Vagina (tissue), 2 donors: ENCODE measurements around the gene RIOK2. TPM values are rescaled to one million over a fixed set of nuclear protein-coding genes. Genes with fewer than 3 reads are reported as not detected.

Experiments used
- DNase-seq, 2 donors: peaks; one replicate each; pipeline ENCODE4 v3.0.0-alpha.2; 2017; ENCODE audit errors: extremely low spot score in 2 of 2
- H3K27ac ChIP-seq: fragments of 200-600 bp; sonication (generic); one replicate; pipeline ENCODE4 v1.5.1; 2019
- H3K27me3 ChIP-seq: fragments of 200-600 bp; sonication (generic); one replicate; pipeline ENCODE4 v1.5.1; 2019
- H3K36me3 ChIP-seq, 2 donors: fragments of 200-600 bp; sonication (generic); one replicate each; pipeline ENCODE4 v1.5.1; 2017 to 2019
- H3K4me1 ChIP-seq: fragments of 200-600 bp; sonication (generic); one replicate; pipeline ENCODE4 v1.5.1; 2019
- H3K4me3 ChIP-seq, 2 donors: fragments of 200-600 bp; sonication (generic); 1 replicate in 1 of 2; 2 replicates in 1 of 2; pipeline ENCODE4 v1.5.1; 2016 to 2019
- H3K9me3 ChIP-seq: fragments of 200-600 bp; sonication (generic); one replicate; pipeline ENCODE4 v1.5.1; 2019
- POLR2A ChIP-seq, 2 donors: fragments of 450-650 bp; IDR thresholded peaks; one replicate each; pipeline ENCODE4 v1.6.1; 2017; ENCODE audit warnings: antibody characterized with exemption in 2 of 2, mild to moderate bottlenecking in 2 of 2, moderate library complexity in 2 of 2
- POLR2AphosphoS5 ChIP-seq, 2 donors: sonication (generic); formaldehyde crosslinking; IDR thresholded peaks; one replicate each; pipeline ENCODE4 v1.9.0; 2017; ENCODE audit warnings: antibody characterized with exemption in 2 of 2, mild to moderate bottlenecking in 2 of 2, low read depth in 1 of 2; ENCODE audit not compliant: insufficient read depth in 1 of 2
- intact Hi-C: fragments of 100-400 bp; cut with DNase I; formaldehyde crosslinking; loops from one replicate; pipeline ENCODE4 v1.15.1; 2023
- total RNA-seq: library from RNA; depleted of rRNA; stranded (reverse); fragments of >200 nt; gene quantifications from one replicate; pipeline ENCODE4 v1.2.3, GENCODE V29; 2016
- TF ChIP-seq, protein P1 (sequence below), 3 experiments: fragments of 450-650 bp in 2 of 3; fragments of 200-600 bp in 1 of 3; sonication (generic) in 1 of 3; IDR thresholded peaks; one replicate each; pipeline ENCODE4 v1.5.1; 2017 to 2019; ENCODE audit warnings: antibody characterized with exemption in 3 of 3, mild to moderate bottlenecking in 2 of 3, moderate library complexity in 2 of 3

RIOK2 gene
- total RNA-seq, 1 donor from 2014 or later = 18.7 TPM

DNA sequence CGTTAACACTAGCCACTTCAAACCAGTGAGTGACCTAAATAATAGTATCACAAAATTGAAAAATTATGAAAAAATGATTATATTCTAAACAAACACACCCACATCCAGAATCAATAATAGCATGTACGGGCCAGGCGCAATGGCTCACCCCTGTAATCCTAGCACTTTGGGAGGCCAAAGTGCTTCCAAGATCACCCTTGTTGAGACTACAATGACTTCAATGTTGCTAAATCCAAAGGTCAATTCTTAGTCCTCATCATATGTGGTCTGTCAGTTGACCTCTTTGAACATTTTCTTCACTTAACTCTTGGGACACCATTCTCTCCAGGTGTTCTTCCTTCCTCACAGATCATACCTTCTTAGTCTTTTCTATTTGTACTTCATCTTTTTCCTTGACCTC is 11.3 kb downstream of the RIOK2 start:
- Histone ChIP-seq H3K27ac (no peak overlapping the region), H3K9me3 (no peaks in the 10 kb centered on the region), H3K36me3 (peaks cover 0 to 73% of the 10 kb centered on the region in 2 donors), H3K4me1 (no peaks in the 10 kb centered on the region), H3K27me3 (no peaks in the 10 kb centered on the region), H3K4me3 (no peak overlapping the region)
- no peak for DNase-seq
- intact Hi-C loops = no loop called here
- TF ChIP-seq POLR2AphosphoS5 (IDR thresholded peaks at IDR 0.05; ENCODE audit: insufficient read depth in 1 of 2, low read depth in 1 of 2) (no peak), POLR2A (IDR thresholded peaks at IDR 0.05) (no peak)
- TF ChIP-seq, protein P1, sequence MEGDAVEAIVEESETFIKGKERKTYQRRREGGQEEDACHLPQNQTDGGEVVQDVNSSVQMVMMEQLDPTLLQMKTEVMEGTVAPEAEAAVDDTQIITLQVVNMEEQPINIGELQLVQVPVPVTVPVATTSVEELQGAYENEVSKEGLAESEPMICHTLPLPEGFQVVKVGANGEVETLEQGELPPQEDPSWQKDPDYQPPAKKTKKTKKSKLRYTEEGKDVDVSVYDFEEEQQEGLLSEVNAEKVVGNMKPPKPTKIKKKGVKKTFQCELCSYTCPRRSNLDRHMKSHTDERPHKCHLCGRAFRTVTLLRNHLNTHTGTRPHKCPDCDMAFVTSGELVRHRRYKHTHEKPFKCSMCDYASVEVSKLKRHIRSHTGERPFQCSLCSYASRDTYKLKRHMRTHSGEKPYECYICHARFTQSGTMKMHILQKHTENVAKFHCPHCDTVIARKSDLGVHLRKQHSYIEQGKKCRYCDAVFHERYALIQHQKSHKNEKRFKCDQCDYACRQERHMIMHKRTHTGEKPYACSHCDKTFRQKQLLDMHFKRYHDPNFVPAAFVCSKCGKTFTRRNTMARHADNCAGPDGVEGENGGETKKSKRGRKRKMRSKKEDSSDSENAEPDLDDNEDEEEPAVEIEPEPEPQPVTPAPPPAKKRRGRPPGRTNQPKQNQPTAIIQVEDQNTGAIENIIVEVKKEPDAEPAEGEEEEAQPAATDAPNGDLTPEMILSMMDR (IDR thresholded peaks at IDR 0.05) = no peak

DNA sequence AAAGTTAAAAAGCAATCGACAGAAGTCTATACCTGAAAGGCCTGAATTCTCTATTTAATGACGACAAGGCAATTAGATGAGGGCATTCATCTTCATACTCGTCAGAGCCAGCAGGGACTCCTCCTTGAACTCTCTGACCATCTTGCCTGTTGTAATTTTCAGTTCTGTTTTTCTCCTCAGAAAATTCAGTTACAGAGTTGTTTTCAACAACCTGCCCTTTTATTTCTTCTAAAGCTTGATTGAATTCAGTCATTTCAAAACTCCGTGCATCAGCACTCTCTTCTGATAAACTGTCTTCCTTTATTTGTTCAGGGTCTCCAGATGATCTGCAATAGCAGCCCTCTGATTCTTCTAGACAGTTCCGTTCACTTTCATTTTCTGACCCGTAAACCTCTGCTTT is 15.6 kb downstream of the RIOK2 start:
- H3K9me3 ChIP-seq = no peaks in the 10 kb centered on the region
- H3K4me1 ChIP-seq = no peaks in the 10 kb centered on the region
- no peak for DNase-seq
- H3K36me3 ChIP-seq = peaks cover 0 to 57% of the 10 kb centered on the region in 2 donors
- no peaks in the 10 kb centered on the region for H3K27me3 ChIP-seq
- TF ChIP-seq POLR2A (IDR thresholded peaks at IDR 0.05) = no peak
- TF ChIP-seq POLR2AphosphoS5 (IDR thresholded peaks at IDR 0.05; ENCODE audit: insufficient read depth in 1 of 2, low read depth in 1 of 2) = no peak
- TF ChIP-seq, protein P1 (IDR thresholded peaks at IDR 0.05) = no peak
- no peak overlapping the region for H3K4me3 ChIP-seq
- H3K27ac ChIP-seq = no peak overlapping the region
- intact Hi-C loops = loop anchor here (10.0 kb wide), 2 partner anchors 413 to 553 kb away; no protein-coding TSS in a partner anchor

DNA sequence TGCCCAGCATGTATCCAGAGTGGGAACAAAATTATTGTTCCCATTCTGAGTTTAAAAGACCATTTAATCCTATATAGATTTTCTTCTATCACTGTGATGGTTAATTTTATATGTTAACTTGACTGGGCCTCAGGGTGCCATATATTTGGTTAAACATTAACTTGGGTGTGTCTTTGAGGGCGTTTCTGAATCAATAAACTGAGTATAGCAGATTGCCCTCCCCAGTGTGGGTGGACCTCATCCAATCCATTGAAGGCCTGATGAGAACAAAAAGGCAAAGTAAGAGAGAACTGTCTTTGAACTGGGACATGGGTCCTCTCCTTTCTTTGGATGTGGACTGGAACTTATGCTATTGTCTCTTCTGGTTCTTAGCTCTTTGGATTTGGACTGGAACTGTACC is 17.3 kb downstream of the RIOK2 start:
- DNase-seq = no peak
- Histone ChIP-seq H3K4me3 (no peak overlapping the region), H3K36me3 (peaks cover 0 to 41% of the 10 kb centered on the region in 2 donors), H3K9me3 (no peaks in the 10 kb centered on the region), H3K4me1 (no peaks in the 10 kb centered on the region), H3K27me3 (no peaks in the 10 kb centered on the region), H3K27ac (no peak overlapping the region)
- TF ChIP-seq POLR2AphosphoS5 (IDR thresholded peaks at IDR 0.05; ENCODE audit: insufficient read depth in 1 of 2, low read depth in 1 of 2) = no peak
- no peak for TF ChIP-seq POLR2A (IDR thresholded peaks at IDR 0.05)
- TF ChIP-seq, protein P1 (IDR thresholded peaks at IDR 0.05) = no peak
- intact Hi-C loops = loop anchor here (10.0 kb wide), 2 partner anchors 411 to 551 kb away; no protein-coding TSS in a partner anchor

DNA sequence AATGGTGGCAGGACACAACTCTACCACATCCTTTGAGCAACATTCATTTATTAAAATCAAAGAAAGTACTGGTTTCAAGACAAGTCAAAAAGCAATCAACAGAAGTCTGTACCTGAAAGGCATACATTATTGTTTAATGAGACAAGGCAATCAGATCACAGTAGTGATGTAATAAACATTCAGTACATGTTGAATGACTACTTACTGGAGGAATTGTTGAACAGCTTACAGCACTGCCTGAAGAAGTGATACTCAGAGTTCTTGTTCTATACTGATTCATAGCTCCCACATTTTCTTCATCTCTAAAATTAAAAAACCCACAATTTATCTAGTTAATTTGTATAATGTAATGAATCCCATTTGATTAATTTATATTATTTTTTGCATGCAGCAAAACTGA is 18.2 kb downstream of the RIOK2 start:
- no peak for DNase-seq
- Histone ChIP-seq H3K4me3 (no peak overlapping the region), H3K27ac (no peak overlapping the region), H3K4me1 (no peaks in the 10 kb centered on the region), H3K36me3 (peaks cover 0 to 41% of the 10 kb centered on the region in 2 donors), H3K9me3 (no peaks in the 10 kb centered on the region), H3K27me3 (no peaks in the 10 kb centered on the region)
- intact Hi-C loops = loop anchor here (10.0 kb wide), 2 partner anchors 410 to 550 kb away; no protein-coding TSS in a partner anchor
- TF ChIP-seq, protein P1 (IDR thresholded peaks at IDR 0.05) = no peak
- TF ChIP-seq POLR2A (IDR thresholded peaks at IDR 0.05) (no peak), POLR2AphosphoS5 (IDR thresholded peaks at IDR 0.05; ENCODE audit: insufficient read depth in 1 of 2, low read depth in 1 of 2) (no peak)

DNA sequence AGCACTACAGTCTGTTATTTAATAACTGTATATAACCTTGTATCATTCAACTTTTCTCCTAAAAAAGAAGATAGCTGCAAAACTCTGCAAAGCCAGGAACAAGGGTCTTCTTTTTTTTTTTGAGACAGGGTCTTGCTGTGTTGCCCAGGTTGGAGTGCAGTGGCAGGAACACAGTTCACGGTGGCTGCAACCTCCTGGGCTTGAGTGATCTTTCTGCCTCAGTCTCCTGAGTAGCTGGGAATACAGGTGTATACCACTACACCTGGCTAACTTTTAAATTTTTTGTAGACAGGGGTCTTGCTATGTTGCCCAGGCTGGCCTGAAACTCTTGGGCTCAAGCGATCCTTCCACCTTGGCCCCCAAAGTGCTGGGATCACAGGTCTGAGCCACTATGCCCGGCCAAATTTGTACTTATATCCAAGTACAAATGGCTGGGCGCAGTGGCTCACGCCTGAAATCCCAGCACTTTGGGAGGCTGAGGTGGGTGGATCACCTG is 19.2 kb downstream of the RIOK2 start:
- Histone ChIP-seq H3K36me3 (peaks cover 0 to 42% of the 10 kb centered on the region in 2 donors), H3K4me1 (no peaks in the 10 kb centered on the region), H3K9me3 (no peaks in the 10 kb centered on the region), H3K4me3 (no peak overlapping the region), H3K27me3 (no peaks in the 10 kb centered on the region), H3K27ac (no peak overlapping the region)
- intact Hi-C loops = loop anchor here (10.0 kb wide), 2 partner anchors 409 to 549 kb away; no protein-coding TSS in a partner anchor
- TF ChIP-seq, protein P1 (IDR thresholded peaks at IDR 0.05) = no peak
- DNase-seq = no peak
